Caco-2 (cell line): ENCODE results near the gene DHX57. TPM values are rescaled to one million over a fixed set of nuclear protein-coding genes. Genes with fewer than 3 reads are reported as not detected.

Experiments
- BruUV-seq: library from RNA; stranded (reverse); fragments of 400-500 nt; replicated peaks from 2 replicates; lab custom pipeline; 2021; lab: Mats Ljungman, UMichigan
- CTCF ChIA-PET: fragments of 300-600 bp; sonication (Branson Sonifier 250); formaldehyde crosslinking; loops from one replicate; lab custom pipeline; 2022; ENCODE audit warnings: antibody characterized with exemption; lab: Charles Lee
- POLR2A ChIA-PET: fragments of 300-600 bp; sonication (Branson Sonifier 250); formaldehyde crosslinking; loops from one replicate; lab custom pipeline; 2022; ENCODE audit warnings: antibody characterized with exemption; lab: Charles Lee
- DNase-seq, 2 experiments: peaks; one replicate each; pipeline versions ENCODE4 v3.0.0 to v3.0.0-alpha.2; 2020 to 2022
- H3K27me3 ChIP-seq: replicated peaks from 2 replicates; pipeline ENCODE4 v1.6.0; 2011; ENCODE audit warnings: low read length; ENCODE audit not compliant: control insufficient read depth, insufficient read depth
- H3K36me3 ChIP-seq: 2 replicates; pipeline ENCODE4 v1.5.1; 2011; ENCODE audit warnings: low read length; ENCODE audit not compliant: control insufficient read depth, insufficient read depth
- H3K4me1 ChIP-seq: fragments of 250-450 bp; sonication (Bioruptor Pico); 2 replicates; pipeline ENCODE4 v1.5.1; 2020; ENCODE audit warnings: mild to moderate bottlenecking
- H3K4me3 ChIP-seq: 2 replicates; pipeline ENCODE4 v1.5.1; 2011; ENCODE audit warnings: low read depth, mild to moderate bottlenecking, control low read depth, low read length
- H3K9me3 ChIP-seq: fragments of 250-450 bp; sonication (Bioruptor Pico); 2 replicates; pipeline ENCODE4 v1.5.1; 2020; ENCODE audit warnings: mild to moderate bottlenecking, moderate library complexity
- H3K27ac Mint-ChIP-seq: one replicate; pipeline ENCODE4 v1.8.0; 2022; ENCODE audit warnings: mixed read lengths; ENCODE audit not compliant: unreplicated experiment
- H3K27me3 Mint-ChIP-seq: one replicate; pipeline ENCODE4 v1.8.0; 2022; ENCODE audit warnings: mixed read lengths; ENCODE audit not compliant: insufficient read depth, unreplicated experiment
- H3K36me3 Mint-ChIP-seq: one replicate; pipeline ENCODE4 v1.8.0; 2022; ENCODE audit warnings: mild to moderate bottlenecking, mixed read lengths; ENCODE audit not compliant: insufficient read depth, unreplicated experiment
- H3K4me1 Mint-ChIP-seq: one replicate; pipeline ENCODE4 v1.8.0; 2022; ENCODE audit warnings: low read depth, mixed read lengths; ENCODE audit not compliant: unreplicated experiment
- H3K4me3 Mint-ChIP-seq: one replicate; pipeline ENCODE4 v1.8.0; 2022; ENCODE audit warnings: mild to moderate bottlenecking, moderate library complexity, mixed read lengths; ENCODE audit not compliant: unreplicated experiment
- H3K9me3 Mint-ChIP-seq: one replicate; pipeline ENCODE4 v1.8.0; 2022; ENCODE audit warnings: mixed read lengths; ENCODE audit not compliant: unreplicated experiment
- CTCF ChIP-seq, 2 experiments: fragments of 200-600 bp in 1 of 2; IDR thresholded peaks; 1 replicate in 1 of 2; 2 replicates in 1 of 2; pipeline versions ENCODE4 v1.5.1 to v1.8.0; 2011 to 2022; ENCODE audit warnings: antibody characterized with exemption in 1 of 2, control low read depth in 1 of 2, inconsistent platforms in 1 of 2, low read depth in 1 of 2, low read length in 1 of 2, mild to moderate bottlenecking in 1 of 2, moderate library complexity in 1 of 2; ENCODE audit not compliant: insufficient read depth in 1 of 2, severe bottlenecking in 1 of 2, unreplicated experiment in 1 of 2
- intact Hi-C: fragments of 100-400 bp; cut with micrococcal nuclease; formaldehyde crosslinking; loops from one replicate; pipeline ENCODE4 v1.10.0; 2022; ENCODE audit not compliant: unreplicated experiment
- total RNA-seq: library from RNA; stranded (reverse); gene quantifications from 2 replicates; pipeline ENCODE4 v1.2.3, GENCODE V29; 2022

Gene DHX57
- total RNA-seq, 1 experiment from 2014 or later, result 20.6 TPM

GRCh38 chr2:38791744-38792143 lies 84.0 kb downstream of the DHX57 start:
- Mint-ChIP-seq H3K27ac (no peak overlapping the region), H3K4me1 (no peaks in the 10 kb centered on the region), H3K9me3 (no peaks in the 10 kb centered on the region), H3K4me3 (no peak overlapping the region), H3K36me3 (no peaks in the 10 kb centered on the region), H3K27me3 (no peaks in the 10 kb centered on the region)
- BruUV-seq, result no TSS peak
- no peaks in the 10 kb centered on the region for H3K27me3 ChIP-seq
- no peaks in the 10 kb centered on the region for H3K36me3 ChIP-seq
- intact Hi-C loops, result no loop called here
- no peak for TF ChIP-seq CTCF (IDR thresholded peaks at IDR 0.05; ENCODE audit: insufficient read depth in 1 of 2, low read depth in 1 of 2, low read length in 1 of 2, severe bottlenecking in 1 of 2, unreplicated experiment in 1 of 2)
- peaks cover 15% of the 10 kb centered on the region for H3K4me1 ChIP-seq
- ChIA-PET CTCF (no interaction called here), POLR2A (interaction anchor here (0.6 kb wide), 1 partner anchor 46 kb away, joined by 4 read pairs; no protein-coding TSS in a partner anchor)
- H3K9me3 ChIP-seq, result no peaks in the 10 kb centered on the region
- peak in 1 of 2 experiments; percentile 16 for DNase-seq
- H3K4me3 ChIP-seq, result no peak overlapping the region

- no peak overlapping the region for H3K4me3 ChIP-seq
- H3K4me1 ChIP-seq, result peaks cover 12% of the 10 kb centered on the region
- BruUV-seq, result no TSS peak
- Mint-ChIP-seq H3K27me3 (no peaks in the 10 kb centered on the region), H3K9me3 (no peaks in the 10 kb centered on the region), H3K4me3 (no peak overlapping the region), H3K36me3 (no peaks in the 10 kb centered on the region), H3K27ac (no peak overlapping the region), H3K4me1 (peaks cover 6% of the 10 kb centered on the region)
- ChIA-PET POLR2A (no interaction called here), CTCF (interaction anchor here (0.6 kb wide), 1 partner anchor 187 kb away, joined by 4 read pairs; no protein-coding TSS in a partner anchor)
- intact Hi-C loops, result no loop called here
- peak in 1 of 2 experiments; percentile 25 for DNase-seq
- no peaks in the 10 kb centered on the region for H3K36me3 ChIP-seq
- H3K27me3 ChIP-seq, result no peaks in the 10 kb centered on the region
- H3K9me3 ChIP-seq, result no peaks in the 10 kb centered on the region
- TF ChIP-seq CTCF (IDR thresholded peaks at IDR 0.05; ENCODE audit: insufficient read depth in 1 of 2, low read depth in 1 of 2, low read length in 1 of 2, severe bottlenecking in 1 of 2, unreplicated experiment in 1 of 2), result no peak
Measured at GRCh38 chr2:38789691-38790090, 86.0 kb downstream of the DHX57 start.

GRCh38 chr2:38788306-38788705 lies 87.4 kb downstream of the DHX57 start:
- H3K36me3 ChIP-seq, result no peaks in the 10 kb centered on the region
- H3K4me1 ChIP-seq, result peaks cover 7% of the 10 kb centered on the region; the same call in 1 of the 2 replicates
- BruUV-seq, result no TSS peak
- Mint-ChIP-seq H3K27me3 (no peaks in the 10 kb centered on the region), H3K27ac (no peak overlapping the region), H3K4me3 (no peak overlapping the region), H3K9me3 (no peaks in the 10 kb centered on the region), H3K4me1 (peaks cover 7% of the 10 kb centered on the region), H3K36me3 (no peaks in the 10 kb centered on the region)
- H3K9me3 ChIP-seq, result no peaks in the 10 kb centered on the region
- ChIA-PET POLR2A (interaction anchor here (0.6 kb wide), 1 partner anchor 42 kb away, joined by 3 read pairs; no protein-coding TSS in a partner anchor), CTCF (no interaction called here)
- TF ChIP-seq CTCF (IDR thresholded peaks at IDR 0.05; ENCODE audit: insufficient read depth in 1 of 2, low read depth in 1 of 2, low read length in 1 of 2, severe bottlenecking in 1 of 2, unreplicated experiment in 1 of 2), result no peak
- H3K4me3 ChIP-seq, result no peak overlapping the region
- intact Hi-C loops, result no loop called here
- H3K27me3 ChIP-seq, result no peaks in the 10 kb centered on the region
- DNase-seq, result no peak
